Endothelial cell of coronary artery (primary cell): ENCODE data around the gene SHE. TPM values are rescaled to one million over a fixed set of nuclear protein-coding genes. Genes with fewer than 3 reads are reported as not detected.

Experiments used
- total RNA-seq: library from RNA; depleted of rRNA; stranded (reverse); fragments of >200 nt; gene quantifications from 2 replicates; pipeline ENCODE4 v1.2.3, GENCODE V29; 2014

SHE gene
- total RNA-seq: 41.9 and 59.6 TPM in 2 replicates

DNA sequence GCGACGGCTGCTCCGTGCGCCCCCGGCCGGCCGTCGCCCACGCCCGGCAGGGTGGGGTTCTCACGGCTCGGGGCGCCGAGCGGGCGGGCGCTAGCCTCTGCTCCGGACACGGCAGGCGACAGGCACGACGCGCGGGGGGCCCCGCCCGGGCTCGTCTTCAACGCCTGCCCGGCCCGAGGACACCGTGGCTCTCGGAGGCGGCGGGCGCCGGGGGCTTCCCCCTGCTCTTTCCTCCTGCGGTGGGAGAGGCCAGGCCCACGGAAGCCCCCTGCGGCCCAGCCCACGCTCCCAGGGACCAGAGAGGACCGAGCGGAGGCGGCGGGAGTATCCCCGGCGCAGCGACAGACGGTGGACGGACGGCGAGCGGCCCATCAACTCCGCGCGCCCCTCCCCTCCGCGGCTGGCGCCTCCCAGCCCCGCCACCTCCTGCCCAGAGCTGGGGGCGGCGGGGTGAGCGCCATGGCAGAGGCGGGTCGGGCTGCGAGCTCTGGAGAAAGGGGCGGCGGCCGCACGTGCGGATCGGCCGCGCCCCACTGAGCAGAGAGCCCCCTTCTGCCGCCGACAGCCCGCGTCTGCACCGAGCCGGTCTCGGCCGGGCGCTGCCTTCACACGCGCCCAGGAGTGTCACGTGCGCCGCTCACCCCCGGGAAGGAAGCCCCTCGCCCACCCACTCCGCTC, at the start of gene SHE, which contains the start of gene TDRD10:
SHE (minus strand) TSS at position 347 of the 678 bp plus-strand sequence. CDS start 386 bp downstream, outside the sequence.
TDRD10 (plus strand) TSS at position 154 of the 678 bp plus-strand sequence. CDS start 4,685 bp downstream, outside the sequence.

Other genes starting within 250 kb of the SHE start
- gene HAX1, start 229.8 kb downstream of the SHE start, total RNA-seq: 87.4 and 90.5 TPM in 2 replicates
- not detected in 2 replicates for gene AQP10, start 181.3 kb downstream of the SHE start, total RNA-seq
- gene ATP8B2, start 176.9 kb downstream of the SHE start, total RNA-seq: 66.4 and 66.5 TPM in 2 replicates
- gene IL6R, start 97.1 kb downstream of the SHE start, total RNA-seq: 2.9 and 3.1 TPM in 2 replicates
- gene TDRD10, start 193 bp downstream of the SHE start, total RNA-seq: 2.5 and 2.7 TPM in 2 replicates
- gene UBE2Q1, start 56.2 kb upstream of the SHE start, total RNA-seq: 28.5 and 29.1 TPM in 2 replicates
- not detected in 2 replicates for gene CHRNB2, start 65.4 kb upstream of the SHE start, total RNA-seq
- 73.6 and 79.6 TPM in 2 replicates for gene ADAR, start 105.8 kb upstream of the SHE start, total RNA-seq